ENCODE results near the gene MARVELD1. TPM values are rescaled to one million over a fixed set of nuclear protein-coding genes. Genes with fewer than 3 reads are reported as not detected.

MARVELD1 gene
- total RNA-seq, 1 experiment from 2014 or later: 30.1 TPM

DNA sequence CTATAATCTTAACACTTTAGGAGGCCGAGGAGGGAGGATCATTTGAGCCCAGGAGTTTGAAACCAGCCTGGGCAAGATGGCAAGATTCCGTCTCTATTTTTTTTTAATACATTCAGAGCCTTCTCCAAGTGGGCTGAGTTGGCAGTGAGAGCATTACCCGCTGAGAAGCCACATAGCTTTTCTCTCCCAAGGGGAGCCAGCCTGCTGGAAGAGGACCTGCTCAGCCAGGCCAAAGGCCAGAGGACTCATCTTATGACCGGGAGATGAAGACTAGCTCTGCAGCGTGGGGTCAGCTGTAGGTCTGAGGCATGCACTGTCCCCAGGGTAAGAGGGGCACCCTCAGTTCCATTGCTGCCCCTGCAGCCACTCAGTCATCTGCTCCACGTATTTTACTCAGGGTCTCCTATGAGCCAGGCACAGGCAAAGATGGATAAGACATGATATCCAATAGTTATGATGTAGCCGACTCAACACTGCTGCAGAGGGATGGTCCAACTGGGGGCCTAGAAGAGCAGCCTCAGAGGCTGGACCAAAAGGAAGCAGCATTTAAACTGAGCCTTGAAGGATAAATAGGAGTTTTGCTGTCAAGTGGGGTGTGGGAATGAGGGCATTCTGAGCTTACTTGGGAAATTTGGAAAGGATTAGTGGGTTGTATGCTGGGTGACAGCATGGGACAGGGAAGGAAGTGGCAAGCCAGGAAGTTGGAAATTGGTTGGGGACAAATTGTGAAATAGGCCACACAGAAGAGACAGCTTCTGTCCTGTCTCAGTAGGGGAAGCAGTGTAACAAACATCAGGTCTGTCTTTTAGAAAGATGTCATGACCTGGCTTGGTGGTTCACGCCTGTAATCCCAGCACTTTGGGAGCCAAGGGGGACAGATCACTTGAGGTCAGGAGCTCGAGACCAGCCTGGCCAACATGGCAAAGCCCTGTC lies 1.6 kb upstream of the MARVELD1 start:
- TF ChIP-seq, protein P1, sequence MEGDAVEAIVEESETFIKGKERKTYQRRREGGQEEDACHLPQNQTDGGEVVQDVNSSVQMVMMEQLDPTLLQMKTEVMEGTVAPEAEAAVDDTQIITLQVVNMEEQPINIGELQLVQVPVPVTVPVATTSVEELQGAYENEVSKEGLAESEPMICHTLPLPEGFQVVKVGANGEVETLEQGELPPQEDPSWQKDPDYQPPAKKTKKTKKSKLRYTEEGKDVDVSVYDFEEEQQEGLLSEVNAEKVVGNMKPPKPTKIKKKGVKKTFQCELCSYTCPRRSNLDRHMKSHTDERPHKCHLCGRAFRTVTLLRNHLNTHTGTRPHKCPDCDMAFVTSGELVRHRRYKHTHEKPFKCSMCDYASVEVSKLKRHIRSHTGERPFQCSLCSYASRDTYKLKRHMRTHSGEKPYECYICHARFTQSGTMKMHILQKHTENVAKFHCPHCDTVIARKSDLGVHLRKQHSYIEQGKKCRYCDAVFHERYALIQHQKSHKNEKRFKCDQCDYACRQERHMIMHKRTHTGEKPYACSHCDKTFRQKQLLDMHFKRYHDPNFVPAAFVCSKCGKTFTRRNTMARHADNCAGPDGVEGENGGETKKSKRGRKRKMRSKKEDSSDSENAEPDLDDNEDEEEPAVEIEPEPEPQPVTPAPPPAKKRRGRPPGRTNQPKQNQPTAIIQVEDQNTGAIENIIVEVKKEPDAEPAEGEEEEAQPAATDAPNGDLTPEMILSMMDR (conservative IDR thresholded peaks at IDR 0.05; ENCODE audit: low read depth, low read length): no peak
- no peak for TF ChIP-seq EZH2 (IDR thresholded peaks at IDR 0.05; ENCODE audit: borderline replicate concordance, low read depth, low read length, poor library complexity, severe bottlenecking)
- intact Hi-C loops (cut with micrococcal nuclease; ENCODE audit: unreplicated experiment): no loop called here
- no peak for DNase-seq (ENCODE audit: low spot score)
- Histone ChIP-seq H3K4me3 (ENCODE audit: low read depth, low read length, poor library complexity, severe bottlenecking) (no peak overlapping the region), H3K4me1 (ENCODE audit: insufficient read depth, low read length, poor library complexity, severe bottlenecking) (peaks cover 21% of the 10 kb centered on the region), H3K9me3 (ENCODE audit: low read depth, low read length, poor library complexity, severe bottlenecking) (no peaks in the 10 kb centered on the region), H3K27ac (ENCODE audit: low read depth, low read length, poor library complexity, severe bottlenecking) (no peak overlapping the region), H3K36me3 (ENCODE audit: insufficient read depth, low read length, poor library complexity, severe bottlenecking) (peaks cover 6% of the 10 kb centered on the region), H3K27me3 (replicated peaks; ENCODE audit: insufficient read depth, low read depth, low read length, poor library complexity) (no peaks in the 10 kb centered on the region)
- POLR2A ChIA-PET (ENCODE audit: low non-redundant PET): no interaction called here
- CTCF ChIA-PET: no interaction called here
- no TSS peak for BruUV-seq (replicated peaks)

GRCh38 chr10:97713826-97714400 lies 383 bp downstream of the MARVELD1 start:
- CTCF ChIA-PET: interaction anchor here (0.5 to 1.9 kb wide), 3 partner anchors 12 to 17 kb away, joined by 3 to 9 read pairs (median 8); no protein-coding TSS in a partner anchor
- POLR2A ChIA-PET (ENCODE audit: low non-redundant PET): no interaction called here
- no peaks in the 10 kb centered on the region for H3K9me3 ChIP-seq (ENCODE audit: low read depth, low read length, poor library complexity, severe bottlenecking)
- peaks cover 26% of the 10 kb centered on the region for H3K4me1 ChIP-seq (ENCODE audit: insufficient read depth, low read length, poor library complexity, severe bottlenecking)
- TF ChIP-seq EZH2 (IDR thresholded peaks at IDR 0.05; ENCODE audit: borderline replicate concordance, low read depth, low read length, poor library complexity, severe bottlenecking): no peak
- TF ChIP-seq, protein P1 (conservative IDR thresholded peaks at IDR 0.05; ENCODE audit: low read depth, low read length): peak; percentile 43; the same call in 1 of the 2 replicates
- intact Hi-C loops (cut with micrococcal nuclease; ENCODE audit: unreplicated experiment): no loop called here
- H3K27me3 ChIP-seq (replicated peaks; ENCODE audit: insufficient read depth, low read depth, low read length, poor library complexity): no peaks in the 10 kb centered on the region
- H3K4me3 ChIP-seq (ENCODE audit: low read depth, low read length, poor library complexity, severe bottlenecking): peak overlapping the region; percentile 82
- no TSS peak for BruUV-seq (replicated peaks)
- peak; percentile 78 for DNase-seq (ENCODE audit: low spot score)
- peak overlapping the region; percentile 83 for H3K27ac ChIP-seq (ENCODE audit: low read depth, low read length, poor library complexity, severe bottlenecking)
- H3K36me3 ChIP-seq (ENCODE audit: insufficient read depth, low read length, poor library complexity, severe bottlenecking): peaks cover 12% of the 10 kb centered on the region

- no TSS peak for BruUV-seq (replicated peaks)
Measured at GRCh38 chr10:97714401-97715258, 1.1 kb downstream of the MARVELD1 start.

More at GRCh38 chr10:97714401-97715258, 1.1 kb downstream of the MARVELD1 start:
- CTCF ChIA-PET: interaction anchor here (0.6 to 1.9 kb wide), 2 partner anchors 13 to 21 kb away, joined by 3 to 8 read pairs; no protein-coding TSS in a partner anchor
- H3K36me3 ChIP-seq (ENCODE audit: insufficient read depth, low read length, poor library complexity, severe bottlenecking): peaks cover 12% of the 10 kb centered on the region
- no peak for TF ChIP-seq EZH2 (IDR thresholded peaks at IDR 0.05; ENCODE audit: borderline replicate concordance, low read depth, low read length, poor library complexity, severe bottlenecking)
- TF ChIP-seq, protein P1 (conservative IDR thresholded peaks at IDR 0.05; ENCODE audit: low read depth, low read length): no peak
- H3K4me1 ChIP-seq (ENCODE audit: insufficient read depth, low read length, poor library complexity, severe bottlenecking): peaks cover 32% of the 10 kb centered on the region
- no peaks in the 10 kb centered on the region for H3K9me3 ChIP-seq (ENCODE audit: low read depth, low read length, poor library complexity, severe bottlenecking)
- H3K4me3 ChIP-seq (ENCODE audit: low read depth, low read length, poor library complexity, severe bottlenecking): peak overlapping the region; percentile 82
- H3K27ac ChIP-seq (ENCODE audit: low read depth, low read length, poor library complexity, severe bottlenecking): peak overlapping the region; percentile 83
- POLR2A ChIA-PET (ENCODE audit: low non-redundant PET): no interaction called here
- peak; percentile 76 for DNase-seq (ENCODE audit: low spot score)
- no peaks in the 10 kb centered on the region for H3K27me3 ChIP-seq (replicated peaks; ENCODE audit: insufficient read depth, low read depth, low read length, poor library complexity)
- intact Hi-C loops (cut with micrococcal nuclease; ENCODE audit: unreplicated experiment): no loop called here

Measured in A673 (cell line).